ENCODE measurements around the gene SLC25A30.

- TF ChIP-seq CTCF (IDR thresholded peaks at IDR 0.05; ENCODE audit: low read depth, low read length), result no peak
- TF ChIP-seq EZH2phosphoT487 (IDR thresholded peaks at IDR 0.05; ENCODE audit: low read depth), result no peak
Observed at GRCh38 chr13:45437947-45438346, 19.8 kb upstream of the SLC25A30 start.
